IMR-90 (cell line): ENCODE measurements around the gene LRRC34. TPM values are rescaled to one million over a fixed set of nuclear protein-coding genes. Genes with fewer than 3 reads are reported as not detected.

ENCODE experiments used
- ATAC-seq: fragments of 200-7000 bp; cut with Tn5 transposase; 2 replicates; pipeline ENCODE4 v1.9.1; 2020; ENCODE audit warnings: low read depth, mild to moderate bottlenecking, moderate library complexity
- BruUV-seq: library from RNA; stranded (reverse); fragments of 400-500 nt; replicated peaks from 2 replicates; lab custom pipeline; 2021; lab: Mats Ljungman, UMichigan
- CTCF ChIA-PET: fragments of 300-600 bp; formaldehyde crosslinking; extraction: SDS; loops from one replicate; lab custom pipeline; 2021; ENCODE audit warnings: antibody characterized with exemption; lab: Yijun Ruan, JAX
- POLR2A ChIA-PET: fragments of 300-600 bp; sonication (Branson Sonifier 250); formaldehyde crosslinking; loops from one replicate; lab custom pipeline; 2022; ENCODE audit warnings: antibody characterized with exemption; ENCODE audit not compliant: unreplicated experiment; lab: Charles Lee
- DNase-seq: peaks from one replicate; pipeline ENCODE4 v3.0.0; 2013
- H2AFZ ChIP-seq: replicated peaks from 2 replicates; pipeline ENCODE3; 2013; ENCODE audit warnings: low read length, mild to moderate bottlenecking; ENCODE audit not compliant: poor library complexity
- H2AK5ac ChIP-seq: 2 replicates; pipeline ENCODE4 v1.6.1; 2013; ENCODE audit warnings: low read depth, low read length, inconsistent platforms
- H2AK9ac ChIP-seq: replicated peaks from 2 replicates; pipeline ENCODE3; 2013; ENCODE audit warnings: mild to moderate bottlenecking, low read depth, low read length, moderate library complexity; ENCODE audit not compliant: poor library complexity
- H2BK120ac ChIP-seq: 2 replicates; pipeline ENCODE4 v1.6.1; 2013; ENCODE audit warnings: low read depth, low read length, inconsistent platforms
- H2BK15ac ChIP-seq: 3 replicates; pipeline ENCODE4 v1.6.1; 2013; ENCODE audit warnings: low read depth, low read length, inconsistent platforms
- H2BK20ac ChIP-seq: 2 replicates; pipeline ENCODE4 v1.6.1; 2013; ENCODE audit warnings: low read depth, mild to moderate bottlenecking, inconsistent platforms, low read length, moderate library complexity
- H2BK5ac ChIP-seq: 2 replicates; pipeline ENCODE4 v1.6.1; 2013; ENCODE audit warnings: mild to moderate bottlenecking, low read depth, low read length, inconsistent platforms; ENCODE audit not compliant: poor library complexity, severe bottlenecking
- H3K14ac ChIP-seq: replicated peaks from 2 replicates; pipeline ENCODE4 v1.6.1; 2013; ENCODE audit warnings: low read depth, low read length, inconsistent platforms
- H3K18ac ChIP-seq: 2 replicates; pipeline ENCODE4 v1.6.1; 2013; ENCODE audit warnings: low read depth, low read length, control low read depth
- H3K23ac ChIP-seq: 2 replicates; pipeline ENCODE4 v1.6.1; 2013; ENCODE audit warnings: low read depth, low read length, inconsistent platforms
- H3K27ac ChIP-seq: 2 replicates; pipeline ENCODE4 v1.5.1; 2013; ENCODE audit warnings: mild to moderate bottlenecking, control low read depth, low read length; ENCODE audit not compliant: insufficient read depth
- H3K27me3 ChIP-seq: 2 replicates; pipeline ENCODE4 v1.6.1; 2013; ENCODE audit warnings: low read length; ENCODE audit not compliant: control insufficient read depth, insufficient read depth
- H3K36me3 ChIP-seq: 2 replicates; pipeline ENCODE4 v1.6.1; 2013; ENCODE audit warnings: low read length, mixed read lengths; ENCODE audit not compliant: control insufficient read depth, insufficient read depth
- H3K4ac ChIP-seq: 2 replicates; pipeline ENCODE4 v1.6.1; 2013; ENCODE audit warnings: low read depth, low read length, inconsistent platforms
- H3K4me1 ChIP-seq: 2 replicates; pipeline ENCODE4 v1.6.1; 2013; ENCODE audit warnings: low read length, mixed read lengths; ENCODE audit not compliant: control insufficient read depth, insufficient read depth
- H3K4me2 ChIP-seq: 2 replicates; pipeline ENCODE4 v1.6.1; 2013; ENCODE audit warnings: low read depth, mild to moderate bottlenecking, control low read depth, low read length, moderate library complexity
- H3K4me3 ChIP-seq: 2 replicates; pipeline ENCODE4 v1.5.1; 2013; ENCODE audit warnings: low read depth, mild to moderate bottlenecking, control low read depth, low read length, moderate library complexity; ENCODE audit not compliant: insufficient read depth
- H3K56ac ChIP-seq: 2 replicates; pipeline ENCODE4 v1.6.1; 2013; ENCODE audit warnings: low read length, inconsistent platforms; ENCODE audit not compliant: insufficient read depth; ENCODE audit errors: extremely low read depth
- H3K79me1 ChIP-seq, 2 experiments: 2 replicates each; pipeline ENCODE4 v1.6.1; 2013; ENCODE audit warnings: low read length in 2 of 2, inconsistent platforms in 1 of 2, low read depth in 1 of 2
- H3K9ac ChIP-seq: 2 replicates; pipeline ENCODE4 v1.6.1; 2013; ENCODE audit warnings: low read depth, low read length, control low read depth
- H3K9me1 ChIP-seq: 2 replicates; pipeline ENCODE4 v1.6.1; 2013; ENCODE audit warnings: low read length, inconsistent platforms; ENCODE audit not compliant: insufficient read depth
- H3K9me3 ChIP-seq: 2 replicates; pipeline ENCODE4 v1.6.1; 2013; ENCODE audit warnings: low read length; ENCODE audit not compliant: control insufficient read depth, insufficient read depth
- H4K20me1 ChIP-seq: 2 replicates; pipeline ENCODE4 v1.6.1; 2013; ENCODE audit warnings: low read length, inconsistent platforms; ENCODE audit not compliant: insufficient read depth
- H4K5ac ChIP-seq: 2 replicates; pipeline ENCODE4 v1.6.1; 2013; ENCODE audit warnings: mild to moderate bottlenecking, low read depth, low read length, control low read depth
- H4K8ac ChIP-seq, 2 experiments: 2 replicates each; pipeline ENCODE4 v1.6.1; 2013; ENCODE audit warnings: low read depth in 2 of 2, low read length in 2 of 2, control low read depth in 1 of 2, inconsistent platforms in 1 of 2
- H4K91ac ChIP-seq: 2 replicates; pipeline ENCODE4 v1.6.1; 2013; ENCODE audit warnings: low read depth, low read length, inconsistent platforms; ENCODE audit not compliant: insufficient read depth
- BHLHE40 ChIP-seq: fragments of 150-350 bp; IDR thresholded peaks from 2 replicates; pipeline ENCODE4 v1.6.1; 2016; ENCODE audit warnings: mild to moderate bottlenecking, low read depth, low read length
- CEBPB ChIP-seq: IDR thresholded peaks from 2 replicates; pipeline ENCODE4 v1.6.1; 2012; ENCODE audit warnings: low read depth, low read length, improper control_type of control experiment
- CHD1 ChIP-seq: IDR thresholded peaks from 2 replicates; pipeline ENCODE4 v1.6.1; 2012; ENCODE audit warnings: low read depth, low read length, improper control_type of control experiment
- FOS ChIP-seq: fragments of 150-350 bp; IDR thresholded peaks from 2 replicates; pipeline ENCODE4 v1.6.1; 2016; ENCODE audit warnings: low read depth, low read length
- MAZ ChIP-seq: IDR thresholded peaks from 2 replicates; pipeline ENCODE4 v1.6.1; 2012; ENCODE audit warnings: low read depth, mild to moderate bottlenecking, low read length, improper control_type of control experiment, moderate library complexity, borderline replicate concordance
- POLR2A ChIP-seq: IDR thresholded peaks from 2 replicates; pipeline ENCODE4 v1.6.1; 2012; ENCODE audit warnings: mild to moderate bottlenecking, low read depth, low read length
- RAD21 ChIP-seq: IDR thresholded peaks from 2 replicates; pipeline ENCODE4 v1.6.1; 2012; ENCODE audit warnings: low read length, improper control_type of control experiment
- RCOR1 ChIP-seq: IDR thresholded peaks from 2 replicates; pipeline ENCODE4 v1.6.1; 2012; ENCODE audit warnings: mild to moderate bottlenecking, low read length, improper control_type of control experiment; ENCODE audit not compliant: insufficient replicate concordance
- SMC3 ChIP-seq: fragments of 150-350 bp; IDR thresholded peaks from 2 replicates; pipeline ENCODE4 v1.6.1; 2016; ENCODE audit warnings: low read depth, mild to moderate bottlenecking, antibody characterized with exemption, low read length, moderate library complexity
- WGBS, 2 experiments: methylation state at CpG; one replicate each; pipeline versions ENCODE4 v1.1.5 to v1.1.7; 2013; ENCODE audit warnings: missing lambda C conversion rate in 2 of 2; ENCODE audit not compliant: insufficient read length in 1 of 2; ENCODE audit errors: extremely low coverage in 2 of 2; 5-methylcytosine and 5-hydroxymethylcytosine counted together
- dilution Hi-C: fragments of 300-500 bp; cut with HindIII; formaldehyde crosslinking; loops from one replicate; pipeline ENCODE4 v1.14.3; 2018; ENCODE audit warnings: low sequenced_read_pairs; ENCODE audit not compliant: unreplicated experiment
- in situ Hi-C: fragments of 300-500 bp; cut with MboI; formaldehyde crosslinking; loops from 3 replicates; pipeline ENCODE4 v1.14.3; 2019; ENCODE audit warnings: low sequenced_read_pairs, inconsistent platforms, mixed read lengths
- intact Hi-C: fragments of 100-400 bp; cut with micrococcal nuclease; formaldehyde crosslinking; loops from 2 replicates; pipeline ENCODE4 v1.10.0; 2022
- polyA plus RNA-seq, 3 experiments: library from polyadenylated mRNA; depleted of rRNA; stranded (reverse); fragments of >200 nt; gene quantifications; 2 replicates each; pipeline ENCODE4 v1.2.3, GENCODE V29; 2012; ENCODE audit warnings: low replicate concordance in 1 of 3
- total RNA-seq: library from RNA; depleted of rRNA; stranded (reverse); fragments of >200 nt; gene quantifications from 2 replicates; pipeline ENCODE4 v1.2.3, GENCODE V29; 2012
- TF ChIP-seq, protein P1 (sequence below): fragments of 150-350 bp; IDR thresholded peaks from 2 replicates; pipeline ENCODE4 v1.6.1; 2017; ENCODE audit warnings: mild to moderate bottlenecking, antibody characterized with exemption, low read length, low read depth
- TF ChIP-seq, protein P2 (sequence below): fragments of 150-350 bp; IDR thresholded peaks from 2 replicates; pipeline ENCODE4 v1.6.1; 2016; ENCODE audit warnings: low read depth, mild to moderate bottlenecking, low read length, moderate library complexity, borderline replicate concordance

LRRC34 gene
- total and polyA plus RNA-seq, 2 of the 4 experiments (the other 2 are of a cell fraction) = 0.90 to 0.91 TPM

DNA sequence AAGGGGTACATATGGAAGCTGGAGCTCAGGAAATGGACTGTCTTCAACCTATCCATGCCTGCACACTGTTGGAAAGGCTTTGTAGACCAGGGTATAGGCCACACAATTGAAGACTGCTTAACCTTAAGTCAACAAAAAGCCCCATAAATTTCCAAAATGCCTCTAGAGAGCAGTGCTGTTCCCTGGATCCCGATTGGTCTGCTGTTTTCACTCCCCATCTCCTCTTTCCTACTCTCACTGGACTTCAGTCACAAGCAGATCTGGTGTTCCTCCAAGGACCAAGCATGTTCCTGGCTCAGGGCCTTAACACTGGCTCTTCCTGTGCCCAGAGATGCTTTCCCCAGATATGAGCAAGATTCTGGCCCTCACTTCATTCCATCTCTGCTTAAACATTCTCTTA, 22.8 kb upstream of the LRRC34 start:
- no peak overlapping the region for H4K5ac ChIP-seq
- no peak overlapping the region for H3K56ac ChIP-seq
- H3K23ac ChIP-seq = no peak overlapping the region
- whole genome bisulfite sequencing, 2 experiments = 13% methylated on average over 1 of the region's 1 CpG; no CpG with 5 or more reads in 1 of the 2 experiments
- H3K9ac ChIP-seq = no peak overlapping the region
- H3K79me1 ChIP-seq = no peaks in the 10 kb centered on the region
- H3K14ac ChIP-seq = no peak overlapping the region
- CTCF ChIA-PET = no interaction called here
- no peak overlapping the region for H3K18ac ChIP-seq
- H2AFZ ChIP-seq = no peak overlapping the region
- no peak overlapping the region for H4K91ac ChIP-seq
- H3K27me3 ChIP-seq = no peaks in the 10 kb centered on the region; the same call in 1 of the 2 replicates
- peaks cover 5% of the 10 kb centered on the region for H3K4me1 ChIP-seq
- no peak overlapping the region for H3K4ac ChIP-seq
- BruUV-seq = no TSS peak
- 0 out of 2 replicates have a peak, but pooled peaks cover 4% of the 10 kb centered on the region for H3K9me1 ChIP-seq
- no peak overlapping the region for H2BK15ac ChIP-seq
- no peak overlapping the region for H2BK120ac ChIP-seq
- no peak overlapping the region for H3K4me3 ChIP-seq
- no peak overlapping the region for H3K4me2 ChIP-seq
- intact Hi-C loops (no loop called here), dilution Hi-C loops (no loop called here), in situ Hi-C loops (no loop called here)
- ATAC-seq (no peak), DNase-seq (no peak)
- no peak overlapping the region for H2AK9ac ChIP-seq
- no peak overlapping the region for H3K27ac ChIP-seq
- no peak overlapping the region for H2BK5ac ChIP-seq
- H3K9me3 ChIP-seq = no peaks in the 10 kb centered on the region
- H3K36me3 ChIP-seq = no peaks in the 10 kb centered on the region
- H2AK5ac ChIP-seq = no peak overlapping the region
- TF ChIP-seq POLR2A = no peak
- no peak for TF ChIP-seq MAZ
- TF ChIP-seq RAD21 = no peak
- no peak for TF ChIP-seq CHD1
- TF ChIP-seq RCOR1 = no peak
- TF ChIP-seq FOS = no peak
- no peak for TF ChIP-seq SMC3
- TF ChIP-seq, protein P1, sequence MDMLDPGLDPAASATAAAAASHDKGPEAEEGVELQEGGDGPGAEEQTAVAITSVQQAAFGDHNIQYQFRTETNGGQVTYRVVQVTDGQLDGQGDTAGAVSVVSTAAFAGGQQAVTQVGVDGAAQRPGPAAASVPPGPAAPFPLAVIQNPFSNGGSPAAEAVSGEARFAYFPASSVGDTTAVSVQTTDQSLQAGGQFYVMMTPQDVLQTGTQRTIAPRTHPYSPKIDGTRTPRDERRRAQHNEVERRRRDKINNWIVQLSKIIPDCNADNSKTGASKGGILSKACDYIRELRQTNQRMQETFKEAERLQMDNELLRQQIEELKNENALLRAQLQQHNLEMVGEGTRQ = no peak
- TF ChIP-seq BHLHE40 = no peak
- TF ChIP-seq, protein P2, sequence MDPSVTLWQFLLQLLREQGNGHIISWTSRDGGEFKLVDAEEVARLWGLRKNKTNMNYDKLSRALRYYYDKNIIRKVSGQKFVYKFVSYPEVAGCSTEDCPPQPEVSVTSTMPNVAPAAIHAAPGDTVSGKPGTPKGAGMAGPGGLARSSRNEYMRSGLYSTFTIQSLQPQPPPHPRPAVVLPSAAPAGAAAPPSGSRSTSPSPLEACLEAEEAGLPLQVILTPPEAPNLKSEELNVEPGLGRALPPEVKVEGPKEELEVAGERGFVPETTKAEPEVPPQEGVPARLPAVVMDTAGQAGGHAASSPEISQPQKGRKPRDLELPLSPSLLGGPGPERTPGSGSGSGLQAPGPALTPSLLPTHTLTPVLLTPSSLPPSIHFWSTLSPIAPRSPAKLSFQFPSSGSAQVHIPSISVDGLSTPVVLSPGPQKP = no peak
- no peak for TF ChIP-seq CEBPB
- POLR2A ChIA-PET = no interaction called here
- H2BK20ac ChIP-seq = no peak overlapping the region
- H4K8ac ChIP-seq = no peak overlapping the region
- H4K20me1 ChIP-seq = no peaks in the 10 kb centered on the region
